Activated CD8-positive, alpha-beta T cell treated with anti-CD3 and anti-CD28 coated beads, Interleukin-2, amount 10 ng/mL, durations not matched to agents 7 days and 5 days (primary cell): ENCODE data around the gene VAC14. TPM values are rescaled to one million over a fixed set of nuclear protein-coding genes. Genes with fewer than 3 reads are reported as not detected.
A peak's percentile ranks its signal among the peaks of the same experiment; 100 is the strongest.

Experiments
- ATAC-seq: fragments of 150-1000 bp; cut with Tn5 transposase; one replicate; pipeline ENCODE4 v1.10.0; 2021; ENCODE audit warnings: moderate library complexity
- CTCF ChIA-PET: fragments of 350-600 bp; sonication (Branson Sonifier 250); formaldehyde crosslinking; loops from one replicate; lab custom pipeline; 2021; ENCODE audit warnings: antibody characterized with exemption; lab: Charles Lee
- POLR2A ChIA-PET: fragments of 350-600 bp; sonication (Branson Sonifier 250); formaldehyde crosslinking; loops from one replicate; lab custom pipeline; 2021; ENCODE audit warnings: antibody characterized with exemption; lab: Charles Lee
- DNase-seq: peaks from one replicate; pipeline ENCODE4 v3.0.0-alpha.2; 2020
- H3K27ac Mint-ChIP-seq: one replicate; pipeline ENCODE4 v1.8.0; 2021; ENCODE audit warnings: mild to moderate bottlenecking, mixed read lengths
- H3K27me3 Mint-ChIP-seq: one replicate; pipeline ENCODE4 v1.8.0; 2021; ENCODE audit warnings: low read depth, mixed read lengths
- H3K36me3 Mint-ChIP-seq: one replicate; pipeline ENCODE4 v1.8.0; 2021; ENCODE audit warnings: low read depth, mixed read lengths
- H3K4me1 Mint-ChIP-seq: one replicate; pipeline ENCODE4 v1.8.0; 2021; ENCODE audit warnings: low read depth, mixed read lengths
- H3K4me3 Mint-ChIP-seq: one replicate; pipeline ENCODE4 v1.8.0; 2021; ENCODE audit warnings: mild to moderate bottlenecking, mixed read lengths
- H3K9me3 Mint-ChIP-seq: one replicate; pipeline ENCODE4 v1.8.0; 2022; ENCODE audit warnings: mixed read lengths; ENCODE audit not compliant: insufficient read depth
- total RNA-seq, 2 experiments: library from RNA; stranded (reverse); gene quantifications; one replicate each; pipeline ENCODE4 v1.2.3, GENCODE V29; 2021

The VAC14 gene
- total RNA-seq, 2 experiments from 2014 or later = 35.2 to 37.9 TPM

DNA sequence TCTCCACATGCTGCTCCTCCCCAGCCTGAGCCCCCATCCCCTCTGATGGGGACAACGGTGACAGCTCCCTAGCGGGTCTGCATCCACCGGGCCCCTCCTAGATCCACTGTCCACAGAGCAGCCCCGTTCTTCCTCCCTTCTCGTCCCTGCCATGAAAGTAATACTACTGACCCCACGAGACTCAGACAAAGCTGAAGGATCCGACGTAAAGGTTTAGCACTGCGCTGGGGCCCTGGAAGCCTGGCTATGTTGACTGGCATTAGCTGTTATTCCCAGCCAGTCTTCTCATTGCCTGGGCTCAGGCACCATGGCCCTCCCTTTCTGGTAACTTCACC lies 30.7 kb downstream of the VAC14 start:
- ATAC-seq (no peak), DNase-seq (no peak)
- Mint-ChIP-seq H3K9me3 (no peaks in the 10 kb centered on the region), H3K36me3 (peaks cover 14% of the 10 kb centered on the region), H3K4me3 (no peak overlapping the region), H3K4me1 (peaks cover 5% of the 10 kb centered on the region), H3K27me3 (no peaks in the 10 kb centered on the region), H3K27ac (no peak overlapping the region)
- ChIA-PET POLR2A (interaction anchor here (1.1 kb wide), 1 partner anchor 19 kb away, joined by 3 read pairs; no protein-coding TSS in a partner anchor), CTCF (interaction anchor here (0.7 to 5.4 kb wide), 32 partner anchors 9 to 400 kb away, joined by 3 to 60 read pairs (median 5); no protein-coding TSS in a partner anchor)

DNA sequence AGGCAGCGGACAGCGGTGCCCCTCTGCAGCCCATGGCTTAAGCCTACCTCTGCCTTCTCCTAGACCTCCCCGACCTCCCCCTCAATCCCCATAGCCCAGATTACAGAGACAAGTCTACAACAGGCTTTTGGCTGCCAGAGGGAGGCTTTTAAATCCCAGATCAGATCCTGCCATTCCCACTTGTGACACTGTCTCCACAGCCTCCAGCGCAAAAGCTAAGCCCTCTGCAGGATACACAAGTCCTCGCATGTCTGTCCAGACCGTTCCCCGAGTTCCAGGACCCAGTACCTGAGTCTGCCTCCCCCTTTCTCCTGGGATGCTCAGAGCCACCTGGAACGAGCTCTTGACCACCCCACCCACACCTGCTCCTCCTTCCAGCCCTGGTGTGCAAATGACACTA lies 31.2 kb downstream of the VAC14 start:
- ATAC-seq (no peak), DNase-seq (no peak)
- Mint-ChIP-seq H3K4me1 (peaks cover 5% of the 10 kb centered on the region), H3K9me3 (no peaks in the 10 kb centered on the region), H3K36me3 (peaks cover 14% of the 10 kb centered on the region), H3K27me3 (no peaks in the 10 kb centered on the region), H3K27ac (no peak overlapping the region), H3K4me3 (no peak overlapping the region)
- CTCF ChIA-PET = interaction anchor here (0.7 to 5.4 kb wide), 17 partner anchors 9 to 245 kb away, joined by 3 to 60 read pairs (median 10); no protein-coding TSS in a partner anchor
- POLR2A ChIA-PET = no interaction called here

DNA sequence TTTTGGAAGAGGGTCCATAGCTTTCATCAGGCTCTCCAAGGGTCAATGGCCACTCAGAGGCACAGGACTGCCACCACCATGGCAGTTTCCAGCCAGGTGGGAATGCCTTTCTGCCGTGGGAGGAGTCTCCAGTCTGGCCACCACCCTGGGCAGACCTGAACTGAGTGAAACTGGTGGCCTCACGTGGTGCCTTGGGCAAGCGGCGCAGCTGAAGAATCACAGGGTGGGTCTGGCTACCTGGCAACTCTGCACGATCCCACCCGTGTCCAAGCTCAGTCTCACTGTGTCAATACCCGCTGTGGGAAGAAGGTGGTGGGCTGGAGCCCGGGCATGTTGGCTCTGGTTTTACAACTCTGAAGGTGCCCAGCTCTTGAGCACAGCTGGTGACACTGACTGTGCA lies 31.8 kb downstream of the VAC14 start:
- H3K4me1 Mint-ChIP-seq = peaks cover 5% of the 10 kb centered on the region
- CTCF ChIA-PET = interaction anchor here (0.8 to 5.4 kb wide), 6 partner anchors 9 to 115 kb away, joined by 3 to 60 read pairs (median 22); no protein-coding TSS in a partner anchor
- H3K36me3 Mint-ChIP-seq = peaks cover 14% of the 10 kb centered on the region
- POLR2A ChIA-PET = no interaction called here
- no peak overlapping the region for H3K27ac Mint-ChIP-seq
- H3K27me3 Mint-ChIP-seq = no peaks in the 10 kb centered on the region
- H3K4me3 Mint-ChIP-seq = no peak overlapping the region
- ATAC-seq = no peak
- no peak for DNase-seq
- H3K9me3 Mint-ChIP-seq = no peaks in the 10 kb centered on the region

DNA sequence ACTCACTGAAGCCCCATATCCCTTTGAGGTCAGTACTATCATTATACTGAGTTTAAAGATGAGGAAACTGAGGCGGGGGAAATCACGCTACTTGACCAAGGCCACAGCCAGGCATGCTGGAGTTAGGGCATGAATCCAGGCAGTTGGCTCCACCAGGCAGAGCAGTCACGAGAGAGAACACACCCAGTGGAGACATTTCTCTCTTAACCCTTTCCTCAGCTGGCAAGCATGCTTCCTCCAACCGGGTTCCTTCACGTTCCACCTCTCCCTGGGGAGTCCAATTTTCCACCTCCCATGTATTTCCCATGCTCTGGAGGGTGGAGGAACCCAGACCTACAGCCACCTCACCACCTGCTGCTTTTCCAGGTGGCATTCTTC lies 32.8 kb downstream of the VAC14 start:
- POLR2A ChIA-PET = no interaction called here
- Mint-ChIP-seq H3K4me1 (peaks cover 5% of the 10 kb centered on the region), H3K9me3 (no peaks in the 10 kb centered on the region), H3K36me3 (peaks cover 11% of the 10 kb centered on the region), H3K4me3 (no peak overlapping the region), H3K27ac (no peak overlapping the region), H3K27me3 (no peaks in the 10 kb centered on the region)
- ATAC-seq (no peak), DNase-seq (no peak)
- CTCF ChIA-PET = interaction anchor here (0.7 to 5.4 kb wide), 3 partner anchors 8 to 114 kb away, joined by 3 to 60 read pairs (median 3); no protein-coding TSS in a partner anchor

DNA sequence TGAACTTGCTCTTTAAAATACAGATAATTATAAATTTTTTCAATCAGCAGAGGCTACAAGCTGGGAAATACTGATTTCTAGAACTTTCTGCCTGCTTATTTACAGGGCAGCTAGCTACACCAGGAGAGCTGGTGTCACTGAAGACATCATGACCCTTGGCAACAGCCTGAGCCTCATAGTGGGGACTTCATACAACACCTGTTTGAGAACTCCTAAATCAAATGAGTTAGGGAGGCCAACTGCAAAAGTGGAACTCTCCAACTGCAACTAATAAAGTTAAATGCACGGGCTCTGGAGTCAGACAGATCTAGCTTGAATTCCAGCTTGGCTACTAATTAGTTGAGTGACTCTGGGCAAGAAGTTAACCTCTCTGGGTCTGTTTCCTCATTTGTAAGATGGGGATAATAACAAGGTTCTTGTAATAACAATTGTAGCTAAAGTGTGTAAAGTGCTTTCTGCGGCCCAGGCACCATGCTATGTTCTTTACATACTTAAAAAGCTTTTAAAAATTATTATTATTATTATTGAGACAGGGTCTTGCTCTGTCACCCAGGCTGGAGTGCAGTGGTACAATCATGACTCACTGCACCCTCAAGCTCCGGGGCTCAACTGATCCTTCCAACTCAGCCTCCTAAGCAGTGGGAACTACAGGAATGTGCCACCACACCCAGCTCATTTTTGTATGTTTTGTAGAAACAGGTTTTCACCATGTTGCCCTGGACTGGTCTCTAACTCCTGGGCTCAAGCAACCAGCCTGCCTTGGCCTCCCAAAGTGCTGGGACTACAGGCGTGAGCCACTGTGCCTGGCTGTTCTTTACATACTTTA lies 33.4 kb downstream of the VAC14 start:
- Mint-ChIP-seq H3K9me3 (no peaks in the 10 kb centered on the region), H3K4me1 (peaks cover 5% of the 10 kb centered on the region), H3K4me3 (no peak overlapping the region), H3K36me3 (peaks cover 12% of the 10 kb centered on the region), H3K27ac (no peak overlapping the region), H3K27me3 (no peaks in the 10 kb centered on the region)
- ATAC-seq (no peak), DNase-seq (no peak)
- ChIA-PET CTCF (interaction anchor here (0.7 kb wide), 1 partner anchor 114 kb away, joined by 3 read pairs; no protein-coding TSS in a partner anchor), POLR2A (no interaction called here)

DNA sequence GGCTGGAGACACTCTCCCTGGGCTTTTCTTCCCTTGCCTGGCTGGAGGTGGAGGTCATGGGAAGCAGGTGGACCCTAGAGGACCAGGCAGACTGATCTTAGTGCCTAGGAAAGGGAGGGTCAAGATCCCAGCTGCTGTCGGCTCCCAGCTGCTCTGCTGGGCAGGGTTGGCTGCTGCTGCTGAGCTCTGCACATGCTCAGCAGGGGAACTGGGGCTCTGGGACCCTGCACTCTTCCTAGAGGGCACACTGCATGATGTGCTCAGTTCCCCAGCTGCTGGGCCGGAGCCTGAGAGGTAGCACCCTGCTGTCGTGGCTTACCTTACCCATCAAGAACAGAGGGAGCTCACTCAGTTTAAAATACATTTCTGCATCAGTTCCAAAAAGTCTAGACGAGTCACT lies 34.3 kb downstream of the VAC14 start:
- Mint-ChIP-seq H3K27ac (no peak overlapping the region), H3K4me1 (peaks cover 5% of the 10 kb centered on the region), H3K9me3 (no peaks in the 10 kb centered on the region), H3K36me3 (peaks cover 14% of the 10 kb centered on the region), H3K27me3 (no peaks in the 10 kb centered on the region), H3K4me3 (no peak overlapping the region)
- POLR2A ChIA-PET = no interaction called here
- no peak for ATAC-seq
- DNase-seq = no peak
- CTCF ChIA-PET = interaction anchor here (2.4 kb wide), 1 partner anchor 113 kb away, joined by 5 read pairs; no protein-coding TSS in a partner anchor

DNA sequence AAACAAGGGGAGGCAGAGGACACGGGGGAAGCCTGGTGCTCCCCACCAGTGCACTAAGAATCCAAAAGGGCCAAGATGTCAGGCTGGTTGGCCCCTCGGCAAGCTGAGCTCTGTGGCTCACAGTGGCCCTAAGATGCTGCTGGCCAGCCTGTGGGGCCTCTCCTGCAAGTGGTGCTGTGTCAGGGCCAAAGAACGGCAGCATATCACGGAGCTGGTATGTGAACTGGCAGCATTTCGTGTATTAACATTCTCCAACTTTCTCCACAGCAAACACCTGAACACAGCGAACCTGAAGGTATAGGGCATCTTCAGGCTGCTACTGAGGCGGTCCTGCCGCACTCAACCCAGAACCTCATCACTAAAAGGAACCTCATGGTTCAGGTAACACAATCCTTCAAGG lies 34.8 kb downstream of the VAC14 start:
- Mint-ChIP-seq H3K4me3 (no peak overlapping the region), H3K27me3 (no peaks in the 10 kb centered on the region), H3K4me1 (peaks cover 5% of the 10 kb centered on the region), H3K27ac (no peak overlapping the region), H3K9me3 (no peaks in the 10 kb centered on the region), H3K36me3 (peaks cover 14% of the 10 kb centered on the region)
- ChIA-PET CTCF (interaction anchor here (2.4 kb wide), 1 partner anchor 112 kb away, joined by 5 read pairs; no protein-coding TSS in a partner anchor), POLR2A (no interaction called here)
- DNase-seq (no peak), ATAC-seq (no peak)

DNA sequence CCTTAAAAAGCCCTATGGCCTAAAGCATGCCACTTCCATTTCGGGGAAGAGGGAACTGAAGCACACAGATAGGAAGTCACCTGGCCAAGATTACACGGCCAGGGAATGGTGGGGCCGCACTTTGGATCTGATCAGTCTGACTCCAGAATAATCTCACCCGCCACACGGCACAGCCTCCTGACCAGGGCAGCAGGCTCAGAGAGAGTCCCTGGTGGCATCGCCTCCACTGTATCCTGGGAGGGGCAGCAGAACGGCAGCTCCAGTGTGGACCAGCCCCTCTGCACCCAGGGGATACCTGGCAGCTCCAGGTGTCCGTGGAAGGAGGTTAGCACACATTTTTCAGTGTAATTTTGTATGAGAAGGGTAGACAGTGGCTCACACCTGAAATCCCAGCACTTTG lies 35.5 kb downstream of the VAC14 start:
- Mint-ChIP-seq H3K4me1 (peaks cover 1% of the 10 kb centered on the region), H3K27me3 (no peaks in the 10 kb centered on the region), H3K9me3 (no peaks in the 10 kb centered on the region), H3K27ac (no peak overlapping the region), H3K36me3 (peaks cover 9% of the 10 kb centered on the region), H3K4me3 (no peak overlapping the region)
- ATAC-seq (no peak), DNase-seq (no peak)
- CTCF ChIA-PET = interaction anchor here (2.4 kb wide), 1 partner anchor 112 kb away, joined by 5 read pairs; no protein-coding TSS in a partner anchor
- POLR2A ChIA-PET = no interaction called here

DNA sequence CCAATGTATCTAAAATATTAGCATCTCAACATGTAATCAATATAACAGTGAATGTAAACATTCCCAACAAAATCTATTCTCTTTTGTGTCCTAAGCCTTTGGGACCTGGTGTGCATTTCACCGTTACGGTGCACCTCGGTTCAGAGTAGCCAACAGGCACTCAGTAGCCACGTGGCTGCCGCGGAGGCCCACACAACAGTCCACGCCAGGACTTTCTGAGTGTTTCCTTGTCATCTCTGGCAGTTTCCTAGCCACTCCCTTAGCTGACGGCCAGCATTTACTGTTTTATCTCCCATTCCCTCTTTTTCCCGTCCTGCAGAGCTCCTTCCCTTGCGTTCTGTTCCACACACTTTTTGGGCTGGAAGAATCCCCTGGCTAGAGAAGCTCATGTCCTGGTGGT lies 36.3 kb downstream of the VAC14 start:
- Mint-ChIP-seq H3K27me3 (no peaks in the 10 kb centered on the region), H3K27ac (no peak overlapping the region), H3K9me3 (no peaks in the 10 kb centered on the region), H3K4me3 (no peak overlapping the region), H3K4me1 (peaks cover 2% of the 10 kb centered on the region), H3K36me3 (peaks cover 3% of the 10 kb centered on the region)
- ATAC-seq (no peak), DNase-seq (no peak)
- ChIA-PET POLR2A (no interaction called here), CTCF (interaction anchor here (2.4 kb wide), 1 partner anchor 111 kb away, joined by 5 read pairs; no protein-coding TSS in a partner anchor)

DNA sequence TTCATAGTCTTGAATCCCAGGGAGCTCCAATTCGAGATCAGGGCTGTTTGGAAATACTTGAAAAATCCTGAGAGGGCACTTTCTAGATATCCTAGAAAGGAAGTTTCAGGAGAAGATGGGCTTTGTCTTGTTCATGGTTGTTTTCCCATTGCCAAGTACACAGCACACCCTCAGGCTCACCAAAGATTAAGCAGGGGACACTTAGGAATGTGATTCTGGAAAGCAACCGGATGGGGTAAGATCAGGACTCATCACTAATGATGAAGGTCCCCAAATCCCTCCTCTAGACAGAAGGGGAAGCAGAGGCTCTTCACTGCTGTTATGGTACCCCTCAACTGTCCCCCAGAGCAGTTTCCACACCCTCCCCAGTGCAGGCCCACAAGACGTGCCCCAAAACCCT lies 40.7 kb downstream of the VAC14 start:
- no peak for ATAC-seq
- Mint-ChIP-seq H3K4me1 (peaks cover 2% of the 10 kb centered on the region), H3K36me3 (peaks cover 9% of the 10 kb centered on the region), H3K27ac (peak overlapping the region; percentile 30), H3K27me3 (no peaks in the 10 kb centered on the region), H3K4me3 (no peak overlapping the region), H3K9me3 (no peaks in the 10 kb centered on the region)
- CTCF ChIA-PET = interaction anchor here (1.0 to 1.2 kb wide), 3 partner anchors 8 to 11 kb away, joined by 3 to 5 read pairs (median 4); no protein-coding TSS in a partner anchor
- POLR2A ChIA-PET = interaction anchor here (1.0 kb wide), 1 partner anchor 23 kb away, joined by 3 read pairs; no protein-coding TSS in a partner anchor
- no peak for DNase-seq

DNA sequence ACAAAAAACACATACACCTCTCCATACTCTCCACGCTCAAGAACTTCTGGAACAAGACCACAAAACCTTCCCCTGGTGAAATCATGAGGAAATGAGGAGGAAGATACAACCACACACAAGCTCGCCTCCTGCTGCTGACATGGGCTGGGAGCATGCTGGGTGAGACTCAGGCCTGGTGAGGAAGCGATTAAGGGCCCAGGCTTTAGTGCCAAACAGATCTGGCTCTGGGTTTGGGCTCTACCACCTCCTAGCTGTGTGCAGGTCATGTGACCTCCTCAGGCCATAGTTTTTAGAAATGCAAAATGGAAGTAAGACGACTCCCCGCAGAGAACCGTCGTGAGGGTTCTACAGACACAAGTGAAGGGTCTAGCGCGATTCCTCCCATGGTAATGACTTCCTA lies 41.3 kb downstream of the VAC14 start:
- ChIA-PET CTCF (interaction anchor here (1.0 to 1.2 kb wide), 3 partner anchors 9 to 12 kb away, joined by 3 to 5 read pairs (median 4); no protein-coding TSS in a partner anchor), POLR2A (interaction anchor here (1.0 kb wide), 1 partner anchor 22 kb away, joined by 3 read pairs; no protein-coding TSS in a partner anchor)
- peaks cover 2% of the 10 kb centered on the region for H3K4me1 Mint-ChIP-seq
- H3K9me3 Mint-ChIP-seq = no peaks in the 10 kb centered on the region
- ATAC-seq (no peak), DNase-seq (no peak)
- H3K36me3 Mint-ChIP-seq = peaks cover 11% of the 10 kb centered on the region
- H3K4me3 Mint-ChIP-seq = no peak overlapping the region
- H3K27me3 Mint-ChIP-seq = no peaks in the 10 kb centered on the region
- no peak overlapping the region for H3K27ac Mint-ChIP-seq

DNA sequence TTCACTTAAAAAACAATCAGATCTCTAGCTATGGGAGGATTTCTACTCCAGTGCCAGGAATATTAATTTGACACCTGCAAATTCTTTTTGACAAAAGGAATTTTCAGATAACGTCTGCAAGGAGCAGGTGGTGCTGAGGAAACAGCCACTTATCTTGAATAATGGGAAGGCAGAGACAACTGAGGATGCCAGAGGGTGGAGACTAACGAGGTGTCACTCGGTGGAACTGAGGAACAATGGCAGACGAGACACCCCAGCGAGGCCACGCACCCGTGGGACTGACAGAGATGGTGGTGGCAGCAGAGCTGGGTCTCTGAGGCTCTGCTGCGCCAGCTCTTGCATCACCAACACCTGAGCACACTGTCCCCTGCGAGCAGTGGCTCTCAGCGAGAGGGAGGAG lies 42.2 kb downstream of the VAC14 start:
- H3K27me3 Mint-ChIP-seq = no peaks in the 10 kb centered on the region
- H3K4me1 Mint-ChIP-seq = peaks cover 2% of the 10 kb centered on the region
- H3K4me3 Mint-ChIP-seq = no peak overlapping the region
- ChIA-PET CTCF (interaction anchor here (0.8 kb wide), 1 partner anchor 13 kb away, joined by 5 read pairs; no protein-coding TSS in a partner anchor), POLR2A (no interaction called here)
- no peaks in the 10 kb centered on the region for H3K9me3 Mint-ChIP-seq
- ATAC-seq = no peak
- peaks cover 12% of the 10 kb centered on the region for H3K36me3 Mint-ChIP-seq
- H3K27ac Mint-ChIP-seq = no peak overlapping the region
- no peak for DNase-seq
